T-helper 17 cell (primary cell): Measurements from ENCODE around the gene DNMT3A. TPM values are rescaled to one million over a fixed set of nuclear protein-coding genes. Genes with fewer than 3 reads are reported as not detected.

Experiments used
- ATAC-seq: fragments of 150-1000 bp; cut with Tn5 transposase; 2 replicates; pipeline ENCODE4 v1.10.0; 2021; ENCODE audit warnings: mild to moderate bottlenecking, moderate library complexity
- DNase-seq, 3 donors: peaks; one replicate each; pipeline versions ENCODE4 v3.0.0 to v3.0.0-alpha.2; 2020 to 2021
- H3K9me3 ChIP-seq: one replicate; pipeline ENCODE4 v1.7.0; 2013; ENCODE audit warnings: low read length, mild to moderate bottlenecking; ENCODE audit not compliant: control insufficient read depth, poor library complexity, severe bottlenecking
- H3K27ac Mint-ChIP-seq: one replicate; pipeline ENCODE4 v1.8.0; 2022; ENCODE audit warnings: mild to moderate bottlenecking, moderate library complexity, mixed read lengths
- H3K27me3 Mint-ChIP-seq: one replicate; pipeline ENCODE4 v1.8.0; 2022; ENCODE audit warnings: mixed read lengths
- H3K36me3 Mint-ChIP-seq: one replicate; pipeline ENCODE4 v1.8.0; 2022; ENCODE audit warnings: low read depth, mixed read lengths
- H3K4me1 Mint-ChIP-seq: one replicate; pipeline ENCODE4 v1.8.0; 2022; ENCODE audit warnings: mild to moderate bottlenecking, mixed read lengths
- H3K4me3 Mint-ChIP-seq: one replicate; pipeline ENCODE4 v1.8.0; 2022; ENCODE audit warnings: mild to moderate bottlenecking, moderate library complexity, mixed read lengths
- total RNA-seq, 4 donors: library from RNA in 2 of 4; stranded (reverse) in 2 of 4; gene quantifications; one replicate each; pipeline ENCODE4 v1.2.3 and lab custom pipeline; 2022 to 2026

The DNMT3A gene
- total RNA-seq, 2 donors from 2014 or later = 62.8 to 67.6 TPM

DNA sequence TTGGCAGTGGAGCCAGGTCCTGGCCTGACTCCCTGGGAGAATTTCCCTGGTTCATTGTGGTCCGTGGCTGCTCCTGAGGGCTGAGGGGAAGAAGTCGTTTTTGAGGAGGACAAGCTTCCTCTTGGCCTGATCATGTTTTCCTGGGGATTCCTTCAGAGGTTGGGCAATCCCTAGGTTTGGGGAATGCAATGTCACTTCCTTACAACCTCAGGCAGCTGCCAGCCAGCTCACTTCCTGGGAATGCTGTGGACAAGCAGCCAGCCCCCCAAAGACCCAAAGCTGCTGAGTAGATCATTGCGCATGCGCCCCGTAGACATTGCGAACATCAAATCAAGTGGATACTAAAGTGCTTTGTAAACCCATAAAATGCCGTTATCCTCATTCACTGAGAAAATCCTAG lies 7.7 kb upstream of the DNMT3A start:
- Mint-ChIP-seq H3K27ac (no peak overlapping the region), H3K4me3 (no peak overlapping the region), H3K36me3 (no peaks in the 10 kb centered on the region), H3K27me3 (peaks cover 18% of the 10 kb centered on the region), H3K4me1 (peaks cover 9% of the 10 kb centered on the region)
- DNase-seq (no peak), ATAC-seq (no peak)
- H3K9me3 ChIP-seq = no peaks in the 10 kb centered on the region

DNA sequence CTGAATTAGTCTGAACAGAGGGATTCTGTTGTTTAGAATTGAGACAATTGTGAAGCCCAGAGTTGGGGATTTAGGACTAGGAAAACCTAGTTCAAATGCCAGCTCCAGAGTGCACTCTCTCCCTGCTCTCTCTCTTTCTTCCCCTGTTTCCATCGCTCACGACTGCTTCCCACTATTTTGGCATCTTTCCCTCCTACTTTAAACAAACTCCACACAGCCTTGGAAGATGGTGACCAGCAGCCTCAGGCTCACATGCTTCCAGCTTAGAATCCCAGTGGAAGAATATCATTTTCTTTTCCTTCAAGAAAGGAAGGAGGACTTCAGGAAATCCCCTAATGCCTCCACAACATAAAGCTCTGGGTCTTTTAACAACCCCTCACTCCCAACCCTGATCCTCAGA lies 6.1 kb upstream of the DNMT3A start:
- Mint-ChIP-seq H3K36me3 (no peaks in the 10 kb centered on the region), H3K4me1 (peaks cover 9% of the 10 kb centered on the region), H3K27ac (peak overlapping the region; percentile 66), H3K27me3 (peaks cover 13% of the 10 kb centered on the region), H3K4me3 (no peak overlapping the region)
- ATAC-seq = no peak
- no peaks in the 10 kb centered on the region for H3K9me3 ChIP-seq
- DNase-seq = no peak

DNA sequence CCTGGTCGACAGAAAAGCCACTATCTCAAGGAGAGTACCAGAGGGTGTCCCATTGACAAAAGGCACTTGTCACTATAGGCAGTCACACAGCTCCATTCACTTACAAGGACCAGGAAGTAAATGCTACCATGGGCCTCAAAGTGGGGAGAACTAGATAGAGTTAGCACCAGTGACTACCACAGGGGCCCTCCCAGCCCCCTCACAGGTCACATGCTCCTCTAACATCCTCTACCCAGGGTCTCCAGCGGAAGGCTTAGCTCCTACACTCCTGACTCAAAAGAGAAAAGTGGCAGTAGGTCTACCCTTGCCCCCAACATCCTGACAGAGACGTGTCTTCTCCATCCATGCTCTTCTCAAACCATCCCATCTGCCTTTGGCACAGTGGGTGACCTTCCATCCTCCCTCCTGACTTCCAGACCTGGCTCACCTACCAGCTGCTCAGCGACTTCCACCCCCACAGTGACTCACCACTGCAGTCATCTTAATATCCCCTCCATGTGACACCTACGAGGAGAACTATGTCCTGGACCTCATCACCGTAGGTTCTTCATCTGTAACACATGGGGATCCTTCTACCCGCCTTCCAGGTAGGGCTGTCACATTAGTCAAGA lies 5.6 kb upstream of the DNMT3A start:
- H3K4me1 Mint-ChIP-seq = peaks cover 9% of the 10 kb centered on the region
- H3K27me3 Mint-ChIP-seq = peaks cover 7% of the 10 kb centered on the region
- H3K27ac Mint-ChIP-seq = no peak overlapping the region
- DNase-seq (no peak), ATAC-seq (no peak)
- H3K4me3 Mint-ChIP-seq = no peak overlapping the region
- H3K36me3 Mint-ChIP-seq = no peaks in the 10 kb centered on the region
- no peaks in the 10 kb centered on the region for H3K9me3 ChIP-seq

DNA sequence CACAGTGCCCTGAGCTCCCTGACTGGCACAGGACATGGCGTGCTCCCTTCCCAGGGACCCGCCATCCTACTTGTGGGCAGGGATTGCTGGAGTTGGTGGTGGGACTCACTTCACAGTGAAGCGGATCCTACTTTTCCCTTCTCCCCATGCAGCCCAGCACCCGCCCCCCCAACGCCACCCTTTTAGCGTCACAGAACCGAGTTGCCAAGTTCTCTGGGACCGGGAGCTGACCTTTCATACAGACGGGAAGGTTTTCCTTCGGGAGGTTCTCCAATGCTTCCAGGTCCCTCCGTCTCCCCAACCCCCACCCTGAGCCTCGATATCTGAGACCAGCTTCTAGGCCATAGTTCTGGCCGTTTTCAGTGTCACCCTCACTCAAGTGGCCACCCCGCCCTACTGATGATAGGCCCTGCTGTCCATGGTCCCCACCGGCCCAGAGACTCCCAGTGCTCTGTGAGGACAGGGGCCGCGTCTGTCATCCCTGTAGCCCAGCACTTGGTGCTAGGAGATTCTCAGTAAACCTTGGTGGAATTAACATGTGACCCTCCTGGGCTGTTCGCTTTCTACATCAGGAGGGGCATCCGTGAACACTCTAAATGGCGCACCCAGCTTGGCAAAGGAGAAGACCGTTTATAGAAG lies 1.6 kb upstream of the DNMT3A start:
- Mint-ChIP-seq H3K27ac (no peak overlapping the region), H3K4me1 (peaks cover 16% of the 10 kb centered on the region), H3K36me3 (no peaks in the 10 kb centered on the region), H3K27me3 (no peaks in the 10 kb centered on the region), H3K4me3 (peak overlapping the region; percentile 92)
- no peak for DNase-seq
- ATAC-seq = no peak
- H3K9me3 ChIP-seq = no peaks in the 10 kb centered on the region

DNA sequence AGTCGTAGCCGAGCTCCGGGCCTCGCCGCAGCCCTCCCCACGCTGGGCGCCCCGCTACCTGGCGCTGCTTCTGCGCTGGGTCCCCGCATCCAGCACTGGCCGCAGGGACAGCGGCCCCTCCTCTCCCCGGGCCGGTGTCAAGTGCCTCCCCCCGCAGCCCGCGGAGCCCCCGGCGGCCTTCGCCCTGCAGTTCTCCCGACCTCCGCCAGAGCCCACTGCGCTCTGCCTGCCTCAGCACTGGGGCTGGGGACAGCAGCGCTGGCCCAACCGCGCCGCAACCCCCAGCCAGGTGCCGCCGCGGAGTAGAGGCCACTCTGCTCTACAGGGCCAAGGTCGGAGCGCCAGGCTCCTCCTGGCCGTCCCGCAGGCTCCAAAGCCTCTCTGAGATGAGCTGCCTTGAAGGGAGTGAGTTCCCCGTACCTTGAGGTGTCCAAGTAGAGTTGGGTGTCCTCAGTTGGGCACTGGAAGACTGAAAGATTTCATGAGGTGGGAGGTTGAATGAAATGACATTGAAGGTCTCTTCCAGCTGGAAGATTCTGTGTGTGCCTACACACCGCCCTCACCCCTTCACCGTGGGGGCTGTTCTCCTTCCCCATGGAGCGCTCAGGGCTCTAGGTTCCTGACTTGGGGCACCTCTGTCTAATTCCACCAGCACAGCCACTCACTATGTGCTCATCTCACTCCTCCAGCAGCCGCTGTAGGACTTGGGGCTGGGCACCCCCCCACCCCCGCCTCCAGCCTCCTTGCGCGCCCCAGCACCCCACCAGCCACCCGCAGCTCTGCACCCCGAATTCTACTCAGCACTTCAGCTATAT lies 854 bp upstream of the DNMT3A start:
- Mint-ChIP-seq H3K4me3 (peak overlapping the region; percentile 92), H3K36me3 (no peaks in the 10 kb centered on the region), H3K27me3 (no peaks in the 10 kb centered on the region), H3K4me1 (peaks cover 20% of the 10 kb centered on the region), H3K27ac (no peak overlapping the region)
- H3K9me3 ChIP-seq = no peaks in the 10 kb centered on the region
- DNase-seq (peak; percentile 73 to 77 (median 76)), ATAC-seq (peak; percentile 93)

DNA sequence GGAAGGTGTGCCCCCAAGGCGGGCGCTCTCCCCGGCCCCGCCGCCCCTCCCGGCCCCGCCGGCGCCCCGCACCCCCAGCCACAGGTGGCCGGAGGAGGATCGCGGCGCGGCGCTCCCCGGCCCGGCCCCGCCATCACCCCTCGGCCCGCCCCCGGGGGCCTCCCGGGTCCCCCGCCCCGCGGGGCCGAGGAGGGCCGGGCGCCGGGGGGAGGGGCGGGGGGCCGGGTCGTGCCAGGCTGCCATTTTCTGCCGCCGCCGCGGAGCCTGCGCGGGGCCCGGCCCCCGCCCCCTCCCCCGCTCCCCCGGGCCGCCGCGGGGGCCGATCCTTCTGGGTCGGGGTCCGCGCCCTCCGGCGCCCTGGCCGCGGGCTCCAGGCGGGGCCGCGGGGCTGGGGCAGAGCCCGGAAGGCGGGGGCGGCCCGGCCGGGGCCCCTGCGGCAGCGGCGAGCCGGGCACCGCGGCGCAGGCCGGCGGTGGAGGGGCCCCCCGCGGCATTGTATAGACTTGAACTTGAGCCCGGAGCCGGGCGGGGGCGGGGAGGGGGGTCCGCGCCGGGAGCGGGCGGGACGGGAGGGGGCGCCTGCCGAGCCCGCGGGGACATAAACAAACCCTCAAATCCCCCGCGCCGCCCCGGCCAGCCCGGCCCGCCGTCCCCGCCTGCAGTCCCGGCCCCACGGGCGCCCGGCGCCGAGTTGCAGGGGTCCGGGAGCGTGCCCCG lies 556 bp downstream of the DNMT3A start:
- no peak overlapping the region for H3K4me3 Mint-ChIP-seq
- no peaks in the 10 kb centered on the region for H3K36me3 Mint-ChIP-seq
- H3K27me3 Mint-ChIP-seq = no peaks in the 10 kb centered on the region
- peak; percentile 8 for ATAC-seq
- H3K4me1 Mint-ChIP-seq = peaks cover 25% of the 10 kb centered on the region
- H3K9me3 ChIP-seq = no peaks in the 10 kb centered on the region
- peak in 2 of 3 donors; percentile 23 to 34 for DNase-seq
- no peak overlapping the region for H3K27ac Mint-ChIP-seq

DNA sequence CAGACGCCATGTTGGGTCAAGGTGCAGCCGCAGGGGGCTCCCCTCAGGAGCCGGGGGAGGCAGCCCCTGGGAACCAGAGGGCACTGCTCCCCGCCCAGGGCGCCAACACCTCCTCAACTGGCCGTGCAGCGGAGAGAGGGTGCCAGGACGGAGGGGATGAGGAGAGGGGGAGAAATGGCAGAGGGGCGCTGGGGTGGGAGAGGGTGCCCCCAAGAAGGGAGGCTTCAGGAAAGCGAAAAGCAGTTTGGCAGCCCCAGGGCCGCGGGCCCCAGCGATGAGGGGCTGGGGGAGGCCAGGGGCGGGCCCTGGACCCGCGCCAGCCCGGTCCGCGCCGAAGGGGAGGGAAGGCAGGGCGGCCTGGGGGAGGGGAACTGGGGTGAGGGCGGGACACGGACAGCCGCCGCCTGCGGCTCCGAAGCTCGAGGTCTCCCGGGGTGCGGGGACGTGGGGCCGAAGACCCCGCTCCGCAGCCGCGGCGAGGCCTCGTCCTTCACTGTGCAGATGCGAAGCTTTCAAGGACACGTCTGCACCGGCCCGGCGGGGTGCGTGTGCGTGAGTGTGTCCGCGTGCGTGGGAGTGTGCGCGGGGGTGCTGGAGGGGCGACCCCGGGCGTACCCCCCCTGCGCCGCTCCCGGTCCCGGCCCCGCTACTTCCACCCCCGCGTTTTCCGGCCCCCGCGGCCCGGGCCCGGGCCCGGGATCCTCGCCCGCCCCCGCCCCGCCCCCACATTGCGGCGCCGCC lies 1.4 kb downstream of the DNMT3A start:
- no peaks in the 10 kb centered on the region for H3K9me3 ChIP-seq
- peak overlapping the region; percentile 81 for H3K4me3 Mint-ChIP-seq
- H3K4me1 Mint-ChIP-seq = peaks cover 29% of the 10 kb centered on the region
- no peaks in the 10 kb centered on the region for H3K27me3 Mint-ChIP-seq
- DNase-seq (peak in 1 of 3 donors; percentile 18), ATAC-seq (no peak)
- H3K27ac Mint-ChIP-seq = no peak overlapping the region
- H3K36me3 Mint-ChIP-seq = no peaks in the 10 kb centered on the region

DNA sequence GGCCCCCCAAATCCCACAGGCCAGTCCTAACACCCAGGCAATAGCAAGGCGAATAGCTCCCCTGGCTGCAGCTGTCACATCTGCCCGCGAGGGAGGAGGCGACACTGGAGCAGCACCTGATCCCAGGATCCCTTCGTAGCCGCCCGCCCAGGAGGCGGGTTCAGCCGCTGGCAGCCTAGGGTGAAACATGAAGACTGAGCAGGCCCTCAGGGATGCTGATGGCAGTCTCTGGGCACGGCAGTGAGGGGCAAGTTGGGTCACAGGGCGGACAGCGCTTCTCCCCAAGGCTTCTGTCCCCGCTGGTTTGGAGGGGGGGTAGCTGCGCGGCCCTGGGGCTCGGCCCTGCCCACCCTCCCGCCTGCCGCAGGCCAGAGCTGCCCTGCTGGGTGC lies 1.9 kb downstream of the DNMT3A start:
- H3K9me3 ChIP-seq = no peaks in the 10 kb centered on the region
- peak overlapping the region; percentile 81 for H3K4me3 Mint-ChIP-seq
- no peak for ATAC-seq
- H3K27ac Mint-ChIP-seq = no peak overlapping the region
- peaks cover 34% of the 10 kb centered on the region for H3K4me1 Mint-ChIP-seq
- no peak for DNase-seq
- H3K36me3 Mint-ChIP-seq = no peaks in the 10 kb centered on the region
- no peaks in the 10 kb centered on the region for H3K27me3 Mint-ChIP-seq

DNA sequence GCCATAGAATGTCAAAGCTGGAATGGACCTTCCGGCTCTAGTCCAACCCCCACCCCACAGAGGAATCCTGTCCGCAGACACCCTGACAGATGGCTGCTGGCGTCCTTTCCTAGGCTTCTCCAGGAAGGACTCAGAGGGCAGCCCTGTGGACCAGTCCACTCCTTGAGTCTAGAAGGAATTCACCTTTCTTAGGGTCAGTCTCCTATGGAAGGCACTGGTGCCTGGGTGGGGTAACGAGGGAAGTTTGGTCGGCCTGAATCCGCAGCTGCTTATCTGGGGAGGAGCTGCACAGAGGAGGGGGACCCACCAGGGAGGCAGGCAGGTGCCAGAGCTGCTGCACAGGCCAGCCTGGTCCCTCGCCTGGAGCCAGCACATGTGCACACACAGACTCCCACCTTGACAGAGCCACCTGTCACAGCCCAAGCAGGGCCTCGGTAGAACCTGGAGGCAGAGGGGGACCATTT lies 2.5 kb downstream of the DNMT3A start:
- DNase-seq (no peak), ATAC-seq (no peak)
- H3K27me3 Mint-ChIP-seq = no peaks in the 10 kb centered on the region
- H3K36me3 Mint-ChIP-seq = no peaks in the 10 kb centered on the region
- H3K4me3 Mint-ChIP-seq = peak overlapping the region; percentile 81
- peak overlapping the region; percentile 14 for H3K27ac Mint-ChIP-seq
- H3K9me3 ChIP-seq = no peaks in the 10 kb centered on the region
- H3K4me1 Mint-ChIP-seq = peaks cover 40% of the 10 kb centered on the region

DNA sequence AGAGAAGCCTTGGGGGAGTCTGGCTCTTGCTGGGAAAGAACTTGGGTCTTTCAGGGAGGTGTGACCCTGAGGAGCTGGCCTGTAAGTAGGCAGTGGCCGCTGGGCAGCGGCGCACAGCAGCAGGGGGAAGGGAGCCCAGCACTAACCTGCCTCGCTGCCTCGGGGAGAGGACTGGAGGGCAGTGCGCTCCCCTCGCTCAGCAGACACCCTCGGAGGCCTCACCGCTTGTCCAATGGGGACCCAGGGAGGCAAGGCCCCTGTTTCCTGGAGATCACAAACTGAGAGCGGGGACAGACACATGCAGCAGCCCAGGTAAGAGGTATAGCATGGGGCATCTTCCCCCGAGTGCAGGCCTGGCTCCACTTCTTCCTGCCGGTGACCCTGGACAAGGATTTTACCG lies 3.3 kb downstream of the DNMT3A start:
- ATAC-seq (no peak), DNase-seq (no peak)
- Mint-ChIP-seq H3K4me3 (peak overlapping the region; percentile 81), H3K4me1 (peaks cover 42% of the 10 kb centered on the region), H3K36me3 (no peaks in the 10 kb centered on the region), H3K27me3 (no peaks in the 10 kb centered on the region), H3K27ac (peak overlapping the region; percentile 79)
- H3K9me3 ChIP-seq = no peaks in the 10 kb centered on the region

DNA sequence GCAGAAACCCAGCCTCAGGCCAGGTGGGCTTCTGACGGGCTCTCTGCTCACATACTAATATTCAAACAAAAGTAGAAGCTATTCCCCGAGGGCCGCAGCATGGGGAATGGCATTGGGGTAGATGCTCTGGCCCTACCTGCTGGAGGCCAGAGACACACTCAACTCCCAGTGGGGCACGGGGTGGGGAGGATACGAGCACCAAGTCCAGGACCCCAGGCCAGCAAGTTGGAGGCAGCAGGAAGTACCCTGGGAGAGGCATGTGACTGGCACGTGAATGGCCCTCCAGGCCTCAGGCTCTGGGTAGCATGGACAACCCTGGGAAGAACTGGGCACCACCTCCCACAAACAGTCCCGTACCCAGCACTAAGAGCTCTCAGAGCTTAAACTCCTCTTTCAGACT lies 3.8 kb downstream of the DNMT3A start:
- peaks cover 45% of the 10 kb centered on the region for H3K4me1 Mint-ChIP-seq
- H3K36me3 Mint-ChIP-seq = no peaks in the 10 kb centered on the region
- H3K27me3 Mint-ChIP-seq = no peaks in the 10 kb centered on the region
- H3K9me3 ChIP-seq = no peaks in the 10 kb centered on the region
- no peak overlapping the region for H3K4me3 Mint-ChIP-seq
- ATAC-seq (no peak), DNase-seq (no peak)
- H3K27ac Mint-ChIP-seq = peak overlapping the region; percentile 79

DNA sequence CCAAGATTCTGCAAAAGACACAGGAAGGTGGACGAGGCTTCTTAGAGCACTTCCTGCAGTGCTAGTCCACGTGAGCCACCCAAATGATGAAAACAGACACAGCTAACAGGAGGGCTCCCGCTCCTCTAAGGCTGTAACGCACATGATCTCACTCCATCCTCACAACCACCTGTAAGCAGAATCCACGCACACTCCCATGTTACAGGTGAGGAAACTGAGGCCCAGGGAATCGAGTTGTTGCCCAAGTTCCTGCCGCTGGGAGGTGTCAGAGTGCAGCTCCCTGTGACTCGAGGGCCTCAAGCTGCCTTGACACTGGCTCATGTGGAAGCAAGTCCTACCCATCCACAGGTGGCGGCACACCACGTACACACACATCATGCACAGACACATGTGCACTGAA lies 4.4 kb downstream of the DNMT3A start:
- Mint-ChIP-seq H3K4me1 (peaks cover 50% of the 10 kb centered on the region), H3K36me3 (no peaks in the 10 kb centered on the region), H3K27ac (peak overlapping the region; percentile 79), H3K4me3 (peak overlapping the region; percentile 41), H3K27me3 (no peaks in the 10 kb centered on the region)
- no peak for ATAC-seq
- DNase-seq = no peak
- H3K9me3 ChIP-seq = no peaks in the 10 kb centered on the region
